H1 (cell line): ENCODE results near the gene SOBP. TPM values are rescaled to one million over a fixed set of nuclear protein-coding genes. Genes with fewer than 3 reads are reported as not detected.

Experiments
- CTCF ChIA-PET: fragments of 300-600 bp; sonication (Branson Sonifier 250); formaldehyde crosslinking; loops from one replicate; lab custom pipeline; 2021; ENCODE audit not compliant: partially characterized antibody; lab: Charles Lee
- POLR2A ChIA-PET: fragments of 300-600 bp; sonication (Branson Sonifier 250); formaldehyde crosslinking; loops from one replicate; lab custom pipeline; 2021; ENCODE audit warnings: inconsistent platforms; ENCODE audit not compliant: partially characterized antibody; lab: Charles Lee
- DNase-seq, 2 experiments: peaks; one replicate each; pipeline versions ENCODE4 v3.0.0 to v3.0.0-alpha.2; 2010 to 2022; ENCODE audit warnings: low spot score in 2 of 2, low read depth in 1 of 2, mixed read lengths in 1 of 2
- FAIRE-seq: peaks from 2 replicates; lab custom pipeline; 2011; peaks lifted over from hg19 to GRCh38; lab: Jason Lieb, UNC
- H2AFZ ChIP-seq: 2 replicates; pipeline ENCODE4 v1.8.1; 2012; ENCODE audit warnings: low read length, inconsistent platforms
- H2AK5ac ChIP-seq: 2 replicates; pipeline ENCODE4 v1.6.1; 2013; ENCODE audit warnings: low read depth, low read length
- H2BK120ac ChIP-seq: replicated peaks from 2 replicates; pipeline ENCODE3; 2013; ENCODE audit warnings: low read depth, low read length, inconsistent platforms
- H2BK12ac ChIP-seq: 2 replicates; pipeline ENCODE4 v1.6.1; 2013; ENCODE audit warnings: low read depth, low read length
- H2BK15ac ChIP-seq: 2 replicates; pipeline ENCODE4 v1.6.1; 2013; ENCODE audit warnings: low read length
- H2BK20ac ChIP-seq: 2 replicates; pipeline ENCODE4 v1.6.1; 2013; ENCODE audit warnings: low read length
- H2BK5ac ChIP-seq: 2 replicates; pipeline ENCODE4 v1.6.1; 2013; ENCODE audit warnings: low read depth, low read length
- H3K14ac ChIP-seq: 2 replicates; pipeline ENCODE4 v1.6.1; 2013; ENCODE audit warnings: inconsistent platforms; ENCODE audit not compliant: insufficient read length
- H3K18ac ChIP-seq: 2 replicates; pipeline ENCODE4 v1.6.1; 2013; ENCODE audit warnings: low read length; ENCODE audit errors: extremely low read depth
- H3K23ac ChIP-seq: 2 replicates; pipeline ENCODE4 v1.6.1; 2013; ENCODE audit warnings: inconsistent platforms; ENCODE audit not compliant: insufficient read length
- H3K23me2 ChIP-seq: 2 replicates; pipeline ENCODE4 v1.6.1; 2013; ENCODE audit warnings: low read depth, low read length
- H3K27ac ChIP-seq: 2 replicates; pipeline ENCODE4 v1.6.1; 2011; ENCODE audit warnings: low read depth, low read length, inconsistent platforms
- H3K27me3 ChIP-seq, 4 experiments: replicated peaks in 1 of 4; 1 replicate in 1 of 4; 2 replicates in 3 of 4; pipeline versions ENCODE4 v1.6.1 to v1.8.1; 2011 to 2013; ENCODE audit warnings: low read length in 3 of 4, mild to moderate bottlenecking in 3 of 4, inconsistent platforms in 2 of 4, mixed read lengths in 2 of 4, moderate library complexity in 1 of 4; ENCODE audit not compliant: control insufficient read depth in 3 of 4, insufficient read depth in 3 of 4; ENCODE audit errors: extremely low read depth in 1 of 4
- H3K36me3 ChIP-seq, 4 experiments: 2 replicates each; pipeline versions ENCODE4 v1.6.1 to v1.8.1; 2011 to 2013; ENCODE audit warnings: mild to moderate bottlenecking in 4 of 4, low read length in 3 of 4, moderate library complexity in 2 of 4, control low read depth in 1 of 4, inconsistent platforms in 1 of 4; ENCODE audit not compliant: insufficient read depth in 4 of 4, control insufficient read depth in 2 of 4
- H3K4ac ChIP-seq: replicated peaks from 2 replicates; pipeline ENCODE3; 2013; ENCODE audit warnings: low read length, low read depth, mixed read lengths, inconsistent platforms; ENCODE audit not compliant: insufficient read length
- H3K4me1 ChIP-seq, 4 experiments: replicated peaks in 1 of 4; 1 replicate in 1 of 4; 2 replicates in 3 of 4; pipeline versions ENCODE4 v1.6.1 to v1.8.1; 2011 to 2013; ENCODE audit warnings: low read length in 3 of 4, inconsistent platforms in 2 of 4, mixed read lengths in 1 of 4; ENCODE audit not compliant: insufficient read depth in 4 of 4, control insufficient read depth in 3 of 4
- H3K4me2 ChIP-seq, 2 experiments: 2 replicates each; pipeline versions ENCODE4 v1.6.1 to v1.8.1; 2011 to 2013; ENCODE audit warnings: low read depth in 2 of 2, low read length in 2 of 2, control low read depth in 1 of 2, inconsistent platforms in 1 of 2, mild to moderate bottlenecking in 1 of 2; ENCODE audit not compliant: insufficient read depth in 1 of 2
- H3K4me3 ChIP-seq, 4 experiments: fragments of 200-600, 300-600 bp in 1 of 4; sonication (generic), shearing (Covaris generic), sonication (Bioruptor Twin) in 1 of 4; 2 replicates each; pipeline versions ENCODE4 v1.5.1 to v1.8.1; 2011 to 2016; ENCODE audit warnings: low read length in 4 of 4, low read depth in 3 of 4, control low read depth in 2 of 4, inconsistent platforms in 2 of 4, mild to moderate bottlenecking in 2 of 4, mixed read lengths in 1 of 4, moderate library complexity in 1 of 4; ENCODE audit not compliant: insufficient read depth in 2 of 4; ENCODE audit errors: extremely low read depth in 1 of 4
- H3K56ac ChIP-seq: replicated peaks from 2 replicates; pipeline ENCODE3; 2013; ENCODE audit warnings: low read depth, mild to moderate bottlenecking, mixed read lengths, low read length, inconsistent platforms; ENCODE audit not compliant: insufficient read length
- H3K79me1 ChIP-seq: 2 replicates; pipeline ENCODE4 v1.6.1; 2013; ENCODE audit warnings: low read depth, low read length, control low read depth
- H3K79me2 ChIP-seq, 2 experiments: 2 replicates each; pipeline versions ENCODE4 v1.6.1 to v1.8.1; 2012 to 2013; ENCODE audit warnings: low read length in 2 of 2, mild to moderate bottlenecking in 2 of 2, inconsistent platforms in 1 of 2; ENCODE audit not compliant: insufficient read depth in 2 of 2, control insufficient read depth in 1 of 2
- H3K9ac ChIP-seq, 4 experiments: replicated peaks in 1 of 4; 1 replicate in 1 of 4; 2 replicates in 3 of 4; pipeline versions ENCODE4 v1.6.1 to v1.8.1; 2011 to 2013; ENCODE audit warnings: low read depth in 3 of 4, low read length in 3 of 4, control low read depth in 2 of 4, mild to moderate bottlenecking in 2 of 4, moderate library complexity in 2 of 4, inconsistent platforms in 1 of 4; ENCODE audit errors: extremely low read depth in 1 of 4
- H3K9me3 ChIP-seq, 2 experiments: 2 replicates each; pipeline versions ENCODE4 v1.6.1 to v1.8.1; 2012 to 2013; ENCODE audit warnings: mild to moderate bottlenecking in 2 of 2, moderate library complexity in 2 of 2, control low read depth in 1 of 2, inconsistent platforms in 1 of 2, low read depth in 1 of 2, low read length in 1 of 2, mixed read lengths in 1 of 2; ENCODE audit not compliant: insufficient read depth in 2 of 2
- H4K20me1 ChIP-seq, 2 experiments: replicated peaks in 1 of 2; 2 replicates each; pipeline versions ENCODE3 to v1.8.1; 2011 to 2013; ENCODE audit warnings: inconsistent platforms in 2 of 2, low read length in 2 of 2, mild to moderate bottlenecking in 1 of 2; ENCODE audit not compliant: insufficient read depth in 2 of 2, control insufficient read depth in 1 of 2
- H4K5ac ChIP-seq: 2 replicates; pipeline ENCODE4 v1.6.1; 2013; ENCODE audit warnings: low read length, low read depth, mixed read lengths, inconsistent platforms; ENCODE audit not compliant: insufficient read length
- H4K8ac ChIP-seq: 2 replicates; pipeline ENCODE4 v1.8.0; 2013; ENCODE audit warnings: mild to moderate bottlenecking, moderate library complexity, low read length, inconsistent platforms; ENCODE audit not compliant: insufficient read depth; ENCODE audit errors: extremely low read depth
- H4K91ac ChIP-seq: replicated peaks from 2 replicates; pipeline ENCODE3; 2013; ENCODE audit warnings: low read length, mixed read lengths, inconsistent platforms; ENCODE audit not compliant: insufficient read length
- CREB1 ChIP-seq: IDR thresholded peaks from 2 replicates; pipeline ENCODE4 v1.6.1; 2012; ENCODE audit warnings: inconsistent platforms
- TBP ChIP-seq: IDR thresholded peaks from 2 replicates; pipeline ENCODE4 v1.6.1; 2011; ENCODE audit warnings: low read depth, low read length, improper control_type of control experiment
- YY1 ChIP-seq: IDR thresholded peaks from 2 replicates; pipeline ENCODE4 v1.6.1; 2011; ENCODE audit warnings: low read depth, mild to moderate bottlenecking, low read length
- whole genome bisulfite sequencing, 2 experiments: shearing (Covaris generic) in 1 of 2; methylation state at CpG; one replicate each; pipeline versions ENCODE4 v1.1.6 to v1.1.7; 2013 to 2015; ENCODE audit warnings: low lambda C conversion rate in 2 of 2, mixed read lengths in 2 of 2, inconsistent platforms in 1 of 2, low coverage in 1 of 2, missing lambda C conversion rate in 1 of 2; ENCODE audit not compliant: insufficient replicate concordance in 2 of 2, insufficient coverage in 1 of 2, insufficient read length in 1 of 2; ENCODE audit errors: extremely low coverage in 1 of 2, missing lambda C conversion rate in 1 of 2; 5-methylcytosine and 5-hydroxymethylcytosine counted together
- polyA plus RNA-seq, 7 experiments: library from polyadenylated mRNA; depleted of rRNA in 3 of 7; stranded (reverse) in 5 of 7; unstranded in 2 of 7; fragments of >200 nt in 5 of 7; fragments of 200-250 nt in 2 of 7; gene quantifications; 1 replicate in 5 of 7; 2 replicates in 1 of 7; 4 replicates in 1 of 7; pipeline versions ENCODE4 v1.2.1 to v1.2.3, GENCODE V29; 2011 to 2013; ENCODE audit warnings: missing spikeins in 2 of 7, mixed read lengths in 2 of 7
- total RNA-seq: library from RNA; stranded (reverse); fragmentation: NEBNext Ultra II Directional; extraction: Animal tissue kit (Norgen Biotek cat#: 25700); gene quantifications from 2 replicates; pipeline ENCODE4 v1.2.1, GENCODE V29; 2021

The SOBP gene
- total and polyA plus RNA-seq, 2 of the 8 experiments (the other 6 are each of a cell fraction or from before 2014, with no cell fraction given): 0.45 to 6.2 TPM

- no peak overlapping the region for H3K18ac ChIP-seq
- H3K4me2 ChIP-seq: no peak overlapping the region
- H3K23ac ChIP-seq: no peak overlapping the region
- no peaks in the 10 kb centered on the region for H3K23me2 ChIP-seq
- no peaks in the 10 kb centered on the region for H3K9me3 ChIP-seq
- no peaks in the 10 kb centered on the region for H3K36me3 ChIP-seq
- FAIRE-seq (no peak), DNase-seq (no peak)
- H3K56ac ChIP-seq: no peak overlapping the region
- H2BK12ac ChIP-seq: no peak overlapping the region
- no peaks in the 10 kb centered on the region for H3K27me3 ChIP-seq
- H2AFZ ChIP-seq: no peak overlapping the region
- H3K9ac ChIP-seq: no peak overlapping the region
- H2BK120ac ChIP-seq: no peak overlapping the region
- H2BK5ac ChIP-seq: no peak overlapping the region
- H2BK20ac ChIP-seq: no peak overlapping the region
- no peak overlapping the region for H2BK15ac ChIP-seq
- peaks cover 0 to 3% (median 0%) of the 10 kb centered on the region in 4 experiments; a peak in 2 of 7 replicates for H3K4me1 ChIP-seq
- H4K8ac ChIP-seq: no peak overlapping the region
- no peak overlapping the region for H3K4ac ChIP-seq
- H4K91ac ChIP-seq: no peak overlapping the region
- ChIA-PET CTCF (no interaction called here), POLR2A (interaction anchor here (0.6 to 1.2 kb wide), 3 partner anchors 11 to 131 kb away, joined by 3 to 4 read pairs (median 3); partner anchors contain the start of gene PDSS2)
- H3K79me1 ChIP-seq: no peaks in the 10 kb centered on the region
- H3K14ac ChIP-seq: no peak overlapping the region
- no peaks in the 10 kb centered on the region for H3K79me2 ChIP-seq
- no peaks in the 10 kb centered on the region for H4K20me1 ChIP-seq
- no peak overlapping the region for H2AK5ac ChIP-seq
- no peak overlapping the region for H3K4me3 ChIP-seq
- no peak overlapping the region for H4K5ac ChIP-seq
- TF ChIP-seq YY1 (no peak), TBP (no peak), CREB1 (no peak)
- no peak overlapping the region for H3K27ac ChIP-seq
- 54% methylated on average over 1 of the region's 1 CpG; no CpG with 5 or more reads in 1 of the 2 experiments for WGBS, 2 experiments
These were observed 100.5 kb downstream of the SOBP start for GRCh38 chr6:107590378-107590777.
